K562 (cell line): ENCODE data around the gene TRIM47. TPM values are rescaled to one million over a fixed set of nuclear protein-coding genes. Genes with fewer than 3 reads are reported as not detected.

Experiments
- MGA ChIP-seq: fragments of 450-650 bp; IDR thresholded peaks from 2 replicates; pipeline ENCODE4 v1.6.1; 2016; ENCODE audit warnings: mild to moderate bottlenecking, moderate library complexity
- polyA plus RNA-seq, 8 experiments: library from polyadenylated mRNA; depleted of rRNA in 4 of 8; stranded (reverse) in 5 of 8; unstranded in 3 of 8; fragments of >200 nt; fragmentation: Nextera tagmentation in 2 of 8; fragmentation: Illumina TruSeq in 1 of 8; extraction: Ambion mirVana in 2 of 8; extraction: Trizol in 1 of 8; gene quantifications; 2 replicates each; pipeline versions ENCODE4 v1.2.1 to v1.2.3, GENCODE V29; 2011 to 2014; ENCODE audit warnings: inconsistent platforms in 1 of 8, missing spikeins in 1 of 8
- total RNA-seq, 7 experiments: library from RNA; depleted of rRNA in 6 of 7; stranded (reverse); fragments of >200 nt in 6 of 7; fragmentation: Illumina TruSeq in 2 of 7; extraction: Trizol in 2 of 7; gene quantifications; 2 replicates each; pipeline versions ENCODE4 v1.2.1 to v1.2.3, GENCODE V29; 2011 to 2021; ENCODE audit warnings: low replicate concordance in 1 of 7

The TRIM47 gene
- total and polyA plus RNA-seq, 9 of the 15 experiments (the other 6 are each of a cell fraction or from before 2014, with no cell fraction given): 0.56 to 6.1 (median 3.2) TPM

GRCh38 chr17:75832164-75832651 lies 46.2 kb downstream of the TRIM47 start (continued):
- no peak for TF ChIP-seq MGA
